AG04450 (cell line): Measurements from ENCODE around the gene LARP6. TPM values are rescaled to one million over a fixed set of nuclear protein-coding genes. Genes with fewer than 3 reads are reported as not detected.

ENCODE experiments used
- CTCF ChIA-PET: fragments of 300-600, 350-600 bp; formaldehyde crosslinking; extraction: SDS; loops from one replicate; lab custom pipeline; 2022; ENCODE audit warnings: antibody characterized with exemption, inconsistent platforms; lab: Charles Lee
- POLR2A ChIA-PET: fragments of 350-600 bp; formaldehyde crosslinking; extraction: SDS; loops from one replicate; lab custom pipeline; 2021; ENCODE audit warnings: antibody characterized with exemption, inconsistent platforms; lab: Yijun Ruan, JAX
- DNase-seq: peaks from one replicate; pipeline ENCODE4 v3.0.0-alpha.2; 2011; ENCODE audit warnings: low read depth, low spot score
- H3K27ac ChIP-seq: one replicate; pipeline ENCODE4 v1.5.1; 2012; ENCODE audit warnings: low read depth, low read length, control low read depth
- H3K27me3 ChIP-seq: one replicate; pipeline ENCODE4 v1.6.0; 2012; ENCODE audit warnings: low read length; ENCODE audit not compliant: control insufficient read depth, insufficient read depth
- H3K4me3 ChIP-seq: 2 replicates; pipeline ENCODE4 v1.5.1; 2011; ENCODE audit warnings: mild to moderate bottlenecking, low read depth, low read length, control low read depth
- H3K9me3 ChIP-seq: 2 replicates; pipeline ENCODE4 v1.5.1; 2012; ENCODE audit warnings: low read length; ENCODE audit not compliant: control insufficient read depth, insufficient read depth
- polyA plus RNA-seq: library from polyadenylated mRNA; depleted of rRNA; stranded (reverse); fragments of >200 nt; gene quantifications from 2 replicates; pipeline ENCODE4 v1.2.3, GENCODE V29; 2011
- TF ChIP-seq, protein P1 (sequence below): IDR thresholded peaks from 2 replicates; pipeline ENCODE4 v1.5.1; 2011; ENCODE audit warnings: low read depth, low read length, control low read depth, inconsistent platforms

Gene LARP6
- polyA plus RNA-seq, 1 experiment = 235 TPM

DNA sequence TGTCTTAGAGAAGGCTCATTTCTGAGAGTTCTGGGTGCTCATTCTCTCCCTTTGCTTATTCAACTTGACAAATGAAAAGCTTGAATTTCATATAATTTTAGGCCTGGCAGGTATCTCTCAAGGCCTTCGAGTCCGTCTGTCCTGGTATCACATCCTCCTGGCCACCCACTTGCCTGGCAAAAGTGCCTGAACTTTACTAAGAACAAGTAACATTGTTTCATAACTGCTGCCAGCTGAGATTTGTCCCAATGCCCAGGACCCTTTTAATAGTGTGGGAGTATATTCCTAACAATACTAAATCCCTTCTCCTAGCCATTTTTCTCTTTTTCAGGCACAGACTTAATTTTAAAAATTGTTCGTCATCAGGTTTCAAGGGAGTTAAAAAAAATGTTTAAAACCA lies 18.1 kb downstream of the LARP6 start:
- TF ChIP-seq, protein P1, sequence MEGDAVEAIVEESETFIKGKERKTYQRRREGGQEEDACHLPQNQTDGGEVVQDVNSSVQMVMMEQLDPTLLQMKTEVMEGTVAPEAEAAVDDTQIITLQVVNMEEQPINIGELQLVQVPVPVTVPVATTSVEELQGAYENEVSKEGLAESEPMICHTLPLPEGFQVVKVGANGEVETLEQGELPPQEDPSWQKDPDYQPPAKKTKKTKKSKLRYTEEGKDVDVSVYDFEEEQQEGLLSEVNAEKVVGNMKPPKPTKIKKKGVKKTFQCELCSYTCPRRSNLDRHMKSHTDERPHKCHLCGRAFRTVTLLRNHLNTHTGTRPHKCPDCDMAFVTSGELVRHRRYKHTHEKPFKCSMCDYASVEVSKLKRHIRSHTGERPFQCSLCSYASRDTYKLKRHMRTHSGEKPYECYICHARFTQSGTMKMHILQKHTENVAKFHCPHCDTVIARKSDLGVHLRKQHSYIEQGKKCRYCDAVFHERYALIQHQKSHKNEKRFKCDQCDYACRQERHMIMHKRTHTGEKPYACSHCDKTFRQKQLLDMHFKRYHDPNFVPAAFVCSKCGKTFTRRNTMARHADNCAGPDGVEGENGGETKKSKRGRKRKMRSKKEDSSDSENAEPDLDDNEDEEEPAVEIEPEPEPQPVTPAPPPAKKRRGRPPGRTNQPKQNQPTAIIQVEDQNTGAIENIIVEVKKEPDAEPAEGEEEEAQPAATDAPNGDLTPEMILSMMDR = no peak
- Histone ChIP-seq H3K9me3 (peaks cover 4% of the 10 kb centered on the region; the same call in 1 of the 2 replicates), H3K27ac (no peak overlapping the region), H3K27me3 (no peaks in the 10 kb centered on the region), H3K4me3 (no peak overlapping the region)
- no peak for DNase-seq
- POLR2A ChIA-PET = no interaction called here
- CTCF ChIA-PET = interaction anchor here (0.9 to 1.8 kb wide), 3 partner anchors 11 to 113 kb away, joined by 3 to 4 read pairs (median 3); no protein-coding TSS in a partner anchor

DNA sequence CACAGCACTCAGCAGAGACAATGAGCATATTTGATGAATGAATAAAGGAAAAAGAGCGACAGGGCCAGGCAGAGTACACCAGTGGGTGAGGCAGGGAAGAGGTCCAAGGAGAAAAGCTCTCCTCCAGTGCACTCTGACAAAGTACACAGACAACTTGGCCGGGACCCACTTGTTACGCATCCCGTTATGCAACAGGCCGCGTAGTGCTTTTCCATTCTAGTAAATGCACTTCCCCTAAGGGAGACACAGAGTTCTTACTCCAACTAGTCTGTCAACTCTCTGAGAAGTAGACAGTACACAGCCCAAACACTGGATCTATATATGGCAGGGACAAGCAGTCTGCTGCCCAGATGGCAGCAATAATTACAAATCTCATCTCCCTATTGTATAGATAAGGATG lies 18.5 kb downstream of the LARP6 start:
- TF ChIP-seq, protein P1 = no peak

DNA sequence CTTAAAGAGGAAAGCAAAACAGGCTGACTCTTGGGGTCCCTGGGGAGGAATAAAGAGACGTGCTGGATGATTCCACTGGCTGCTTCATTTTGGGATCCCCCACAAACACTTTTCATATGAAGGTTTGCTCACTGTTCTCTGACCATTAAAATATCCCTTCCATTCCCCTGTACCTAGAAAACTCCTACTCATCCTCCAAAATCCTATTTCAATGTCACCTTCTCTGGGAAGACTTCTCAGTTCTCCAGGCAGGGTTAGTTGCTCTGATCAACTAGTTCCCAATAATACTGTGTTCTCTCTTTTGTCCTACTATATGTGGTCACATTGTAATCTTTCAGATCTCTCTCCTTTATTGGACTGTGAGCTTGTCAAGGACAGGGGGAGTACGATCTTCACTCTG lies 19.0 kb downstream of the LARP6 start:
- ChIA-PET POLR2A (interaction anchor here (1.9 kb wide), 1 partner anchor 35 kb away, joined by 4 read pairs; no protein-coding TSS in a partner anchor), CTCF (interaction anchor here (0.5 to 2.5 kb wide), 2 partner anchors 10 to 56 kb away, joined by 4 to 10 read pairs; no protein-coding TSS in a partner anchor)
- no peaks in the 10 kb centered on the region for H3K27me3 ChIP-seq
- no peak for DNase-seq
- no peaks in the 10 kb centered on the region; the same call in 1 of the 2 replicates for H3K9me3 ChIP-seq
- TF ChIP-seq, protein P1 = no peak
- H3K4me3 ChIP-seq = no peak overlapping the region
- H3K27ac ChIP-seq = no peak overlapping the region

More for the DNA sequence above, 18.5 kb downstream of the LARP6 start:
- ChIA-PET POLR2A (no interaction called here), CTCF (interaction anchor here (1.8 to 2.5 kb wide), 2 partner anchors 10 to 11 kb away, joined by 4 to 10 read pairs; no protein-coding TSS in a partner anchor)
- peaks cover 2% of the 10 kb centered on the region; the same call in 1 of the 2 replicates for H3K9me3 ChIP-seq
- no peaks in the 10 kb centered on the region for H3K27me3 ChIP-seq
- H3K27ac ChIP-seq = no peak overlapping the region
- no peak for DNase-seq
- H3K4me3 ChIP-seq = no peak overlapping the region

DNA sequence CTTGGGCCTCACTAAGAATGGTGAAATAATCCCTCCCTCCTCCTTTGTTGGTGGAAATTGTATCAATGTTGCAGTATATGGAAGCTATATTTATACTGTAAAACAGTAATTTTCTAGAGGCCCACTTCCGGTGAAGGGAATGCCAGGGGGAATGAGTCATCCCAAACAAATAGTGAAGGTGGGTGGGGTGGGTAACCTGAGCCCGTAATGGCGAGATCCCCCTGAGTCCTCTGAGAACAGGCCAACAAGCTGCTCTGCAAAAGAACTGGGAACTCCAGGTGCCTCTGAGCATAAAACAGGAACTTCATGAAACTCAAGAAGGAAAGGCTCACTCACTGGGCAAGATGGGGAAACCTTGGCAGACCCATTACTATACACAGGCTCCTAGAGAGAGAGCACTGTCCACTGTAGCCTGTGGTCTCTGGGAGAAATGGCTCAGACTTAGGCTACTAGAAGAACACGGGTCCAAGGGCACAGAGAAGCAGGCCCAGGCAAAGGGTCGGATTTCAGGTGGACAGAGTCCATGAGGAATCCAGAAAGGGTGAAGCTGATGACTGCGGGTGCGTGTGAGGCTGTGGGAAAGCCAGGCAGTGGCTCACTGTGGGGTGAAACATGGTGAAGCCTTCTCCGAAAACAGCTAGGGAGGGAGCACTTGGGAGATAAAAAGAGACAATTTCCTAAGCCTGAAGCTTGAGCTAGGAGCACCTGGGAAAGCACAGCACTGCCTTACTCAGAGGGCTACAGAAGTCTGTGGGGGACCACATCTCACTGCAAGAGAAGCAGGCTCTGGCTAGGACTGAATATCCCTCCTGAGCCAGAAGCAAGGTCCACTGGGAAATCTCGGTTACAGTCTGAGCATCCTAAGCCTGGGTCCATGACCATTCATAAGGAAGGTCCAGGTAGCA lies 19.8 kb downstream of the LARP6 start:
- peak; percentile 67 for DNase-seq
- ChIA-PET POLR2A (interaction anchor here (1.2 to 1.9 kb wide), 3 partner anchors 20 to 34 kb away, joined by 3 to 5 read pairs (median 4); partner anchors contain the start of gene LARP6), CTCF (interaction anchor here (0.5 to 4.3 kb wide), 6 partner anchors 9 to 1359 kb away, joined by 3 to 22 read pairs (median 7); no protein-coding TSS in a partner anchor)
- peak overlapping the region; percentile 89 for H3K27ac ChIP-seq
- no peaks in the 10 kb centered on the region; the same call in 1 of the 2 replicates for H3K9me3 ChIP-seq
- no peak overlapping the region for H3K4me3 ChIP-seq
- H3K27me3 ChIP-seq = no peaks in the 10 kb centered on the region
- TF ChIP-seq, protein P1 = no peak
